HepG2 (cell line): ENCODE results near the gene ZNF234. TPM values are rescaled to one million over a fixed set of nuclear protein-coding genes. Genes with fewer than 3 reads are reported as not detected.

Source experiments
- ATAC-seq: fragments of 200-7000 bp; cut with Tn5 transposase; 3 replicates; pipeline ENCODE4 v1.9.1; 2020; ENCODE audit warnings: mild to moderate bottlenecking, moderate library complexity
- BruUV-seq: library from RNA; stranded (reverse); fragments of 400-500 nt; replicated peaks from 2 replicates; lab custom pipeline; 2021; lab: Mats Ljungman, UMichigan
- CTCF ChIA-PET: fragments of 300-600 bp; formaldehyde crosslinking; extraction: SDS; loops from one replicate; lab custom pipeline; 2021; ENCODE audit warnings: low total read pairs, inconsistent platforms, low intra/inter-chr PET ratio; lab: Yijun Ruan, JAX
- POLR2A ChIA-PET: fragments of 350-600 bp; sonication (Branson Sonifier 250); formaldehyde crosslinking; loops from one replicate; lab custom pipeline; 2020; ENCODE audit warnings: antibody characterized with exemption, inconsistent platforms; lab: Yijun Ruan, JAX
- DNase-seq: peaks from one replicate; pipeline ENCODE4 v3.0.0-alpha.2; 2015; ENCODE audit warnings: low spot score
- FAIRE-seq: peaks from 3 replicates; lab custom pipeline; 2011; peaks lifted over from hg19 to GRCh38; lab: Jason Lieb, UNC
- H2AFZ ChIP-seq: one replicate; pipeline ENCODE4 v1.6.1; 2011; ENCODE audit warnings: low read length, inconsistent platforms
- H3K27ac ChIP-seq: fragments of 300-600 bp; 3 replicates; pipeline ENCODE4 v1.8.0; 2011; ENCODE audit warnings: mixed run types, mild to moderate bottlenecking, mixed read lengths, low read length, inconsistent platforms; ENCODE audit not compliant: insufficient read depth; ENCODE audit errors: extremely low read length
- H3K27me3 ChIP-seq, 2 experiments: fragments of 200-600 bp in 1 of 2; 2 replicates in 1 of 2; 3 replicates in 1 of 2; pipeline versions ENCODE4 v1.6.0 to v1.8.0; 2011; ENCODE audit warnings: low read length in 2 of 2, mild to moderate bottlenecking in 2 of 2, moderate library complexity in 2 of 2, inconsistent platforms in 1 of 2; ENCODE audit not compliant: insufficient read depth in 2 of 2, control insufficient read depth in 1 of 2
- H3K36me3 ChIP-seq, 2 experiments: fragments of 200-600 bp in 1 of 2; replicated peaks in 1 of 2; 2 replicates in 1 of 2; 3 replicates in 1 of 2; pipeline versions ENCODE4 v1.5.1 to v1.8.0; 2011; ENCODE audit warnings: low read length in 2 of 2, inconsistent platforms in 1 of 2; ENCODE audit not compliant: insufficient read depth in 2 of 2, control insufficient read depth in 1 of 2
- H3K4me1 ChIP-seq: 2 replicates; pipeline ENCODE4 v1.5.1; 2012; ENCODE audit warnings: low read length, inconsistent platforms; ENCODE audit not compliant: insufficient read depth
- H3K4me2 ChIP-seq: 2 replicates; pipeline ENCODE4 v1.6.0; 2011; ENCODE audit warnings: low read depth, low read length, inconsistent platforms
- H3K4me3 ChIP-seq, 3 experiments: fragments of 200-600 bp in 1 of 3; sonication (generic), shearing (Covaris generic) in 1 of 3; replicated peaks in 1 of 3; 2 replicates each; pipeline ENCODE4 v1.5.1; 2011 to 2016; ENCODE audit warnings: low read length in 3 of 3, inconsistent platforms in 2 of 3, low read depth in 2 of 3, mild to moderate bottlenecking in 2 of 3, control low read depth in 1 of 3, mixed read lengths in 1 of 3; ENCODE audit not compliant: insufficient read depth in 1 of 3
- H3K79me2 ChIP-seq: one replicate; pipeline ENCODE4 v1.6.1; 2011; ENCODE audit warnings: low read length, inconsistent platforms; ENCODE audit not compliant: insufficient read depth
- H3K9ac ChIP-seq: 2 replicates; pipeline ENCODE4 v1.6.0; 2011; ENCODE audit warnings: mild to moderate bottlenecking, low read depth, low read length, inconsistent platforms; ENCODE audit not compliant: insufficient read depth
- H3K9me3 ChIP-seq: 2 replicates; pipeline ENCODE4 v1.5.1; 2012; ENCODE audit warnings: mild to moderate bottlenecking, low read length
- H4K20me1 ChIP-seq: 2 replicates; pipeline ENCODE4 v1.6.0; 2011; ENCODE audit warnings: inconsistent platforms, mild to moderate bottlenecking, low read length, moderate library complexity; ENCODE audit not compliant: insufficient read depth
- REPIN1 ChIP-seq: sonication (generic); formaldehyde crosslinking; IDR thresholded peaks from 2 replicates; pipeline ENCODE4 v1.8.0; 2022; ENCODE audit warnings: missing genetic modification reagents, low read depth, mild to moderate bottlenecking, borderline replicate concordance
- STAG1 ChIP-seq: sonication (generic); formaldehyde crosslinking; IDR thresholded peaks from 2 replicates; pipeline ENCODE4 v1.4.0; 2020; ENCODE audit warnings: missing genetic modification reagents
- ZBTB7A ChIP-seq: sonication (generic); formaldehyde crosslinking; IDR thresholded peaks from 2 replicates; pipeline ENCODE4 v1.8.0; 2022; ENCODE audit warnings: mild to moderate bottlenecking, missing genetic modification reagents
- ZNF629 ChIP-seq: sonication (generic); formaldehyde crosslinking; conservative IDR thresholded peaks from 2 replicates; pipeline ENCODE4 v1.5.0; 2020; ENCODE audit warnings: missing genetic modification reagents
- ZNF788 ChIP-seq: sonication (generic); formaldehyde crosslinking; IDR thresholded peaks from 2 replicates; pipeline ENCODE4 v1.5.0; 2020; ENCODE audit warnings: mild to moderate bottlenecking, missing genetic modification reagents, borderline replicate concordance
- WGBS: methylation state at CpG from one replicate; pipeline ENCODE4 v1.1.6; 2017; ENCODE audit warnings: low lambda C conversion rate; 5-methylcytosine and 5-hydroxymethylcytosine counted together
- in situ Hi-C: cut with HindIII; loops from 2 replicates; pipeline ENCODE4 v1.10.0; 2017; ENCODE audit warnings: low pct_unique_long_range_greater_than_20kb; ENCODE audit not compliant: extremely low pct_ligation_motif_present
- intact Hi-C: fragments of 100-400 bp; cut with micrococcal nuclease; formaldehyde crosslinking; loops from one replicate; pipeline ENCODE4 v1.10.0; 2022; ENCODE audit not compliant: unreplicated experiment
- polyA plus RNA-seq, 8 experiments: library from polyadenylated mRNA; depleted of rRNA in 3 of 8; stranded (reverse) in 7 of 8; unstranded in 1 of 8; fragments of >200 nt; fragmentation: Illumina TruSeq in 4 of 8; extraction: Trizol in 4 of 8; gene quantifications; 2 replicates each; pipeline versions ENCODE4 v1.2.1 to v1.2.3, GENCODE V29; 2011 to 2016; ENCODE audit warnings: low read depth in 4 of 8, missing spikeins in 1 of 8, mixed read lengths in 1 of 8; ENCODE audit not compliant: insufficient read depth in 1 of 8
- total RNA-seq, 5 experiments: library from RNA; depleted of rRNA; stranded (reverse); fragments of >200 nt; fragmentation: Illumina TruSeq; extraction: Trizol; gene quantifications; 2 replicates each; pipeline ENCODE4 v1.2.3, GENCODE V29; 2016; ENCODE audit warnings: low read depth in 1 of 5
- TF ChIP-seq, protein P1 (sequence below): sonication (generic); formaldehyde crosslinking; IDR thresholded peaks from 2 replicates; pipeline ENCODE4 v1.4.0; 2020; ENCODE audit warnings: missing genetic modification reagents, borderline replicate concordance
- TF ChIP-seq, protein P2 (sequence below): sonication (generic); formaldehyde crosslinking; IDR thresholded peaks from 2 replicates; pipeline ENCODE4 v1.4.0; 2020; ENCODE audit warnings: missing genetic modification reagents

Gene ZNF234
- total and polyA plus RNA-seq, 2 of the 13 experiments (the other 11 are each of a cell fraction or from before 2014, with no cell fraction given) = 3.5 to 11.2 TPM

DNA sequence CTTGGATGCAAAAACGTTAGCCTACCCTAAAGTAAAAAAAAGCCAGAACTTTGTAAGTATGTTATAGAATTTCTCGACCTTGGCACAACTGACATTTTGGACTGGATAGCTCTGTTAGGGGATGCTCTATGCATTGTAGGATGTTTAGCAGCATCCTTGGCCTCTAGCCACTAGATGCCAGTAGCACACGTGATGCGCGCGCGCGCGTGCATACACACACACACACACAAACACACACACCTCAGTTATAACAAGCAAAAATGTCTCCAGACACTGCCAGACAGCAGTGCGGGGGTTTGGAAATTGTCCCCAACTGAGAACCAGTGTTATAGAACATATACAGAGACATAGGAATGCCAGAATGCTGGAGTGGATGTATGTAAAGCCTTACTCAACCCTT, 40.8 kb downstream of the ZNF234 start:
- in situ Hi-C loops = no loop called here
- Histone ChIP-seq H3K79me2 (no peaks in the 10 kb centered on the region), H3K27ac (no peak overlapping the region), H4K20me1 (no peaks in the 10 kb centered on the region), H2AFZ (no peak overlapping the region), H3K36me3 (peaks cover 0 to 2% of the 10 kb centered on the region in 2 experiments; a peak in 1 of 5 replicates), H3K27me3 (no peaks in the 10 kb centered on the region), H3K4me2 (no peak overlapping the region), H3K9ac (no peak overlapping the region), H3K4me1 (no peaks in the 10 kb centered on the region), H3K4me3 (no peak overlapping the region), H3K9me3 (peaks cover 22% of the 10 kb centered on the region; the same call in 1 of the 2 replicates)
- ChIA-PET POLR2A (no interaction called here), CTCF (no interaction called here)
- BruUV-seq = no TSS peak
- intact Hi-C loops = no loop called here
- TF ChIP-seq STAG1 (CRISPR knock-in tag) (no peak), REPIN1 (no peak), ZBTB7A (CRISPR knock-in tag) (no peak), ZNF788 (CRISPR knock-in tag) (no peak), ZNF629 (CRISPR knock-in tag) (no peak)
- TF ChIP-seq, protein P1, sequence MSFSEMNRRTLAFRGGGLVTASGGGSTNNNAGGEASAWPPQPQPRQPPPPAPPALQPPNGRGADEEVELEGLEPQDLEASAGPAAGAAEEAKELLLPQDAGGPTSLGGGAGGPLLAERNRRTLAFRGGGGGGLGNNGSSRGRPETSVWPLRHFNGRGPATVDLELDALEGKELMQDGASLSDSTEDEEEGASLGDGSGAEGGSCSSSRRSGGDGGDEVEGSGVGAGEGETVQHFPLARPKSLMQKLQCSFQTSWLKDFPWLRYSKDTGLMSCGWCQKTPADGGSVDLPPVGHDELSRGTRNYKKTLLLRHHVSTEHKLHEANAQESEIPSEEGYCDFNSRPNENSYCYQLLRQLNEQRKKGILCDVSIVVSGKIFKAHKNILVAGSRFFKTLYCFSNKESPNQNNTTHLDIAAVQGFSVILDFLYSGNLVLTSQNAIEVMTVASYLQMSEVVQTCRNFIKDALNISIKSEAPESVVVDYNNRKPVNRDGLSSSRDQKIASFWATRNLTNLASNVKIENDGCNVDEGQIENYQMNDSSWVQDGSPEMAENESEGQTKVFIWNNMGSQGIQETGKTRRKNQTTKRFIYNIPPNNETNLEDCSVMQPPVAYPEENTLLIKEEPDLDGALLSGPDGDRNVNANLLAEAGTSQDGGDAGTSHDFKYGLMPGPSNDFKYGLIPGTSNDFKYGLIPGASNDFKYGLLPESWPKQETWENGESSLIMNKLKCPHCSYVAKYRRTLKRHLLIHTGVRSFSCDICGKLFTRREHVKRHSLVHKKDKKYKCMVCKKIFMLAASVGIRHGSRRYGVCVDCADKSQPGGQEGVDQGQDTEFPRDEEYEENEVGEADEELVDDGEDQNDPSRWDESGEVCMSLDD (CRISPR knock-in tag) = no peak
- TF ChIP-seq, protein P2, sequence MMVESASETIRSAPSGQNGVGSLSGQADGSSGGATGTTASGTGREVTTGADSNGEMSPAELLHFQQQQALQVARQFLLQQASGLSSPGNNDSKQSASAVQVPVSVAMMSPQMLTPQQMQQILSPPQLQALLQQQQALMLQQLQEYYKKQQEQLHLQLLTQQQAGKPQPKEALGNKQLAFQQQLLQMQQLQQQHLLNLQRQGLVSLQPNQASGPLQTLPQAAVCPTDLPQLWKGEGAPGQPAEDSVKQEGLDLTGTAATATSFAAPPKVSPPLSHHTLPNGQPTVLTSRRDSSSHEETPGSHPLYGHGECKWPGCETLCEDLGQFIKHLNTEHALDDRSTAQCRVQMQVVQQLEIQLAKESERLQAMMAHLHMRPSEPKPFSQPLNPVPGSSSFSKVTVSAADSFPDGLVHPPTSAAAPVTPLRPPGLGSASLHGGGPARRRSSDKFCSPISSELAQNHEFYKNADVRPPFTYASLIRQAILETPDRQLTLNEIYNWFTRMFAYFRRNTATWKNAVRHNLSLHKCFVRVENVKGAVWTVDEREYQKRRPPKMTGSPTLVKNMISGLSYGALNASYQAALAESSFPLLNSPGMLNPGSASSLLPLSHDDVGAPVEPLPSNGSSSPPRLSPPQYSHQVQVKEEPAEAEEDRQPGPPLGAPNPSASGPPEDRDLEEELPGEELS (CRISPR knock-in tag) = no peak
- 85% methylated on average over 10 of the region's 10 CpGs for WGBS
- DNase-seq (no peak), FAIRE-seq (no peak), ATAC-seq (no peak)
